Measurements from ENCODE around the gene CHSY1.
"Not testable (repeated sequence)": the region's sequence is repeated elsewhere in the genome, so short reads cannot be mapped to it uniquely, and the experiment has no call there.

Gene CHSY1

DNA sequence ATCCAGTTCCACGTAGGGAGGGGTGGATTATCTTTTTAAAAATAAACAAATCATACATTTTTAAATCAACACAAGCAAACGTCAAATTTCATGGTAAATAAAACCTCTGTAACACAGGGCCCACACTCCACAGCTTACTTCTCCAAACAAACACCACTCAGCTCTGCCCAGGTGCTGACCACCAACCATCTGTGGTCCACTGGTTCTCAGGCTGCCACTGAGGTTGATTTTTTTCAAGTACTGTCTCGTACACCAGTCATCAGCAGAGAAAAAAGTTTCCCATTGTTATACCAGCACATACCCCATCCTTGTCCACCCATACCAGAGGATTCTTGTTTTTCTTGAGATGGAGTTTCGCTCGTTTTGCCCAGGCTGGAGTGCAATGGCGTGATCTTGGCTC is 32.4 kb downstream of the CHSY1 start:
- TF ChIP-seq ZNF274 (IDR thresholded peaks at IDR 0.05; ENCODE audit: low read depth, low read length) = no peak
- H3K4me3 ChIP-seq (ENCODE audit: low read length) = no peak overlapping the region

DNA sequence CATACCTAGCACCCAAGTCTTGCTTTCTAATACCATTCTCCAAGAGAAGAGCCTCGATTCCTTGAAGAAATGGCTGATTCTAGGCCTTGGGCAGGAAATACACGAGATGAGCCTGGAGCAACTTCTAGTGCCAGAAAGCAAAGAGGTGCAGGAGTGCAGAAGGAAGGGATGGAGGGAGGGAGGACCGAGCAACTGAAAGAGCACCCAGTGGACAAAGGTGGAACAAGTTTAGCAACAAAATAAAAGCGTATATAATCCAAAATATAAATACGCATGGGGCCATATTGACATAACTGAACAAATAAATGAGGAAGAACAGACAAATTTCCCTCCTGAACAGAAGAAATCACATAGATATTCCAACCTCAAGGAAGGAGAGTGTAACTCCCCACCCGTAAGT is 34.4 kb downstream of the CHSY1 start:
- TF ChIP-seq ZNF274 (IDR thresholded peaks at IDR 0.05; ENCODE audit: low read depth, low read length) = no peak

DNA sequence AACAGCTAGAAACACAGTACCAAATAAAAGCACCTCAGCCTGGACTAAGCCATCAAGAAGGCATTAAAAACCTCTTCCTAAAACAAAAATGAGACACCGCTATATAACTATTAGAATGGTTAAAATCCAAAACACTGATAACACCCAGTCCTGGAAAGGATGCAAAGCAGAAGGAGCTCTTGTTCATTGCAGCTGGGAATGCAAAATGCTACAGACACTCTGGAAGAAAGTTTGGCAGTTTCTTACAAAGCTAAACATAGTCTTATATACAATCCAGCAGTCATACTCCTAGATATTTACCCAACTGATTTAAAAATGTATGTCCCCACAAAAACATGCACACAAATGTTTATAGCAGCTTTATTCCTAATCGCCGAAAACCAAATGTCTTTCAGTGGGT is 35.7 kb downstream of the CHSY1 start:
- no peak overlapping the region for H3K4me3 ChIP-seq (ENCODE audit: low read length)
- no peak for TF ChIP-seq ZNF274 (IDR thresholded peaks at IDR 0.05; ENCODE audit: low read depth, low read length)

More for the DNA sequence above, 34.4 kb downstream of the CHSY1 start:
- no peak overlapping the region for H3K4me3 ChIP-seq (ENCODE audit: low read length)

DNA sequence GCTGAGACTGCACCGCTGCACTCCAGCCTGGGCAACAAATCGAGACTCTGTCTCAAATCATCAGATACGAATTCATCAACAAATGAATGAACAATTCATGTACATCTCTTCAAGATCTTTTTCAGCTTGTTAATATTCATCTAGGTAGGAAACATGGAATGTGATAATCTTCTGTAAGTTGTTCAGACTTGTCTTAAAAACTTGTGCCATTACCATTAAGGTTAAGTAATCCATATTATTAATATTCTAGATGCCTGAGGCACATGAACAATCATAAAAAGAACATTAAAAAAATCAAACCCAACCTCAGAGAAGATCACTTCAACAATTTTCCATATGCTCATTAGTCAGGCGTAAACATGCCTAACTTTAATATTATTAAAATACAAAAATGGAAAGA is 36.2 kb downstream of the CHSY1 start:
- H3K4me3 ChIP-seq (ENCODE audit: low read length) = no peak overlapping the region
- TF ChIP-seq ZNF274 (IDR thresholded peaks at IDR 0.05; ENCODE audit: low read depth, low read length) = no peak

DNA sequence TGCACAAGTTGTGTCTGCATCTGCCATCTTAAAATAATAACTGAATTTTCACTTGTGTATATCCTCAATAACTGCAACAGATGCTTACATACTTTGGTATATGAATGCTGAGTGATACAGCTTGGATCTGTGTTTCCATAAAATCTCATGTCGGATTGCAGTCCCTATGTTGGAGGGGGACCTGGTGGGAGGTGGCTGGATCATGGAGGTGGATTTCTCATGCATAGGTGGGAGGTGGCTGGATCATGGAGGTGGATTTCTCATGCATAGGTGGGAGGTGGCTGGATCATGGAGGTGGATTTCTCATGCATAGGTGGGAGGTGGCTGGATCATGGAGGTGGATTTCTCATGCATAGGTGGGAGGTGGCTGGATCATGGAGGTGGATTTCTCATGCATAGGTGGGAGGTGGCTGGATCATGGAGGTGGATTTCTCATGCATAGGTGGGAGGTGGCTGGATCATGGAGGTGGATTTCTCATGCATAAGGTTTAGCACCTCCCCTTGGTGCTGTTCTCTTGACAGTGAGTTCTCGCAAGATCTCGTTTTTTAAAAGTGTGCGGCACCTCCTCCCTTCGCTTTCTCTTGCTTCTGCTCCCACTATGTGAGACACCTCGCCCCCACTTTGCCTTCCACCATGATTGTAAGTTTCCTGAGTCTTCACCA is 37.3 kb downstream of the CHSY1 start:
- H3K4me3 ChIP-seq (ENCODE audit: low read length) = not testable (repeated sequence)

DNA sequence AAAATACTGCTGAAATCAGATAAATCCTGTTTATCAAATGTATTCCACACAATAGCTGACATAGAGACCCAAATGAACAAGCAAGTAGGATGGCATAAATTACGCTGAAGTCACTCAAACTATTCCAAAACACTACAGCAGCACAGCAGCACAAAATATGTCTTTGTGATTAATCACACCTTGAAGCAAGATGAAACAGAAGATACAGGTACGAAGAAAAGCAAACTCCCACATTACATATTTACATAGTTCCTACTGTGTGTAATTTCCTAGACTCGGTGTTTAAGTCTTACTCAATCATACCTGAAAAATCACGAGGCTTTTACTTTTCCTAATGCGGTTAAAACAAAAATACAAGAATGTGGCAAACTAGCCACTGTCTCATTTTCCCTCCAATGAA is 38.3 kb downstream of the CHSY1 start:
- H3K4me3 ChIP-seq (ENCODE audit: low read length) = no peak overlapping the region
- no peak for TF ChIP-seq ZNF274 (IDR thresholded peaks at IDR 0.05; ENCODE audit: low read depth, low read length)

DNA sequence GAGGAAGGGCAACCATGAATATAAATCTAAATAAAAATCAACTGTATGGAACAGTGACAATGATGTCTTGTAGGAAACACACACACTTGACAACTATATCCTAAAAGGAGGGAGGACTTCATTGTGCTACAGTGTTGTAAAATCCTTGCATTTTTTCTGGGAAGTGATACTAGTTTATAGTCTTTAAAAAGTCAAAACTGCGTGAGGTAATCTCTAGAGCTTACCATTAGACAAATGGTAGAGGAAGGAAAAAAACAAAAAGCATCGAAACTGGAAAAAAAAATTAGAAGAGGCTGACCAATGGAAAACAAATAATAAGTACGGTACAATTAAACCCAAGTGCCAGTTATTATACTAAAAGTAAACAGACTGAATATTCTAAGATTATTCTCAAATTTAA is 38.7 kb downstream of the CHSY1 start:
- no peak overlapping the region for H3K4me3 ChIP-seq (ENCODE audit: low read length)
- TF ChIP-seq ZNF274 (IDR thresholded peaks at IDR 0.05; ENCODE audit: low read depth, low read length) = no peak

DNA sequence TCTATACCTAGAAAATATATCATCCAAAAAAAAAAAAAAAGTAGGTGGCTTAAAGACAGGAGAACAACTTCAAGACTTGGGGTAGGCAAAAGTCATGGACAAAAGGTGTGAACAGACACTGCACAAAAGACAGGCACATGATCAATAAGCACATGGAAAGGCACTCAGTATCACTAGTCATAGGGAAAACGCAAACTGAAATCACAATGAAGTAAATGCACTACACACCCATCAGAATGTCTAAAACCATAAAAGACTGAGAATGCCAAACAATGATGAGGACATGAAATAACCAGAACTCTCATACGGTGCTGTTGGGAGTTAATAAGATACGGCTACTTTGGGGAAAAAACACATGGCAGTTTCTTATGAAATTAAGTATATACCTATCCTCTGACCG is 40.0 kb downstream of the CHSY1 start:
- no peak overlapping the region for H3K4me3 ChIP-seq (ENCODE audit: low read length)
- no peak for TF ChIP-seq ZNF274 (IDR thresholded peaks at IDR 0.05; ENCODE audit: low read depth, low read length)

DNA sequence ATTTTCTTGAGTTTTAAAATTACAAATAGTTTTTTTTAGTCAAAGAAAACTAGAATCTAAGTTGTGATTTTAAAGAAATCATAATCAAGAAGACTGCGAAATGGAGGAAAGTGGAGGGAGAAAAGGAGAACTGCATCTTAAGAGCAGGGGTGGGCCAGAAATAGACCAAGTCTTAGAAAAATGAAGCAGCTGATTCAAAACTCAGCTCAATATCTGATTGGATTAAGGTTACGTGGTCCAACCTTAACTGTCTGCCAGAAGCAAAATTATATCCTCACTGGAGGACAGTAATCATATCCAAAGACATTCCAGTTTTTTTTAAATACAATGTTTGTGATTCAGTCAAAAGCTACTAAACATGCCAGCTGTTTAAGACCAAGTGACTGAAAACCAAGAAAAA is 41.4 kb downstream of the CHSY1 start:
- no peak for TF ChIP-seq ZNF274 (IDR thresholded peaks at IDR 0.05; ENCODE audit: low read depth, low read length)
- H3K4me3 ChIP-seq (ENCODE audit: low read length) = no peak overlapping the region

DNA sequence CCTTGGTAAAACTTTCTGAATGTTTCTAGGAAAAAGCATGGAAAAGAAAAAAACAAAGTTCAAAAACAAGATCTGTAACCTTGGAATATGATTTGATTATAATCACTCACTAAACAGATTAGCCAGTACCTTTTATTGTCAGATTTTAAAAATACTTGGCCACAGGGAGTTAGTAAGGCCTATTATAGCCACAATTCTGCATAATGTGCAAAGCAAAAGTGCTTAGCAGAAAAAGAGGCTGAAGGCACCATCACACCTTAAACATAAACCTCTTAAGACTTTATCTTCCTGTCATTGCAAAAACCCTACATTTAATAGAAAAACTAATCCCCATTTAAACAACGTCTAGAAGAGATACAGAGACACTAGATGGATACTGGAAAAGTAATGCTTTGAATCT is 41.8 kb downstream of the CHSY1 start:
- TF ChIP-seq ZNF274 (IDR thresholded peaks at IDR 0.05; ENCODE audit: low read depth, low read length) = no peak
- no peak overlapping the region for H3K4me3 ChIP-seq (ENCODE audit: low read length)

DNA sequence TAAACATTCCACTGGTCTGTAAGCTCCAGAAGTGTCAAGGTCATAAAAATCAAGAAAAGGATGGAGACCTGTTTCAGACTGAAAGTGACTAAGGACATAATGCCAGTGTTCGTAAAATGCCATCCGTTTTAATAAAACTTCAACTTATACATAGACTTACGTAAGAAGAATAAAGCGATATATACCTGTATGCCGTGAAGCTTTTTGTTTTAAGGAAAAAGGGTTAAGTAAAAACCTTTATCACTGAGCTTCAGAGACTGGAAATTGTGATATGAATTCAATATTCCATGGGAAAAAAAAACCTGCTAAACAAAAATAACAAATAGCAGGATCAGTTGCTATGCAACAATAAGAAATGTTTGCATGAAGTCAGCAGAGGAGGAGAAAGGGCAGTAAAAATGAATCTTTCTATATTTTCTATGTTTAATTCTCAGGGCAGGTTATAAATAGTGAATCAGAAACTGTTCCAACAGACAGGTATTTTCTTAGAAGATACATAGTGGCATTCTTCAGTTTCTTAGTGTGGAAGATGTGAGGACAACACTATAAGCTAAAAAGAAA is 42.5 kb downstream of the CHSY1 start:
- no peak overlapping the region for H3K4me3 ChIP-seq (ENCODE audit: low read length)
- TF ChIP-seq ZNF274 (IDR thresholded peaks at IDR 0.05; ENCODE audit: low read depth, low read length) = no peak

DNA sequence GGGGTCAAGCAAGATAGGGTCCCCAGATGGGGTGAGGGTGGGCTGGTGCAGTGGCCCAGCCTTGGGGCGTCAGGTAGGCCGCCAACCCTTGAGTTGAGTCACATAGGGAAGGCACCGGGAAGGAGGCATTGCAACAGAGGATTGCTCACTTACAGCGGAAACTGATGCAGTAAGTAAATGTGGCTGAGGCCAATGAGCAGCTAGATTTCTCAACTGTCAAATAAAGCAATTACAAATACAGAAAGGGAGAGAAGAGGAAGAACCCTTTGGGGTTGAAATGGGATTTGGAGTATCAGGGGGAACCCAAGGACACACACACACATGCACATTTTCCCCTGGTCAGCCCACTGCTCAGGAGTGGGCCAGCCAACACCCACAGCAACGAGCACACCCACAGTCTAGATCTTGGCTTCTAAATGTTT is 44.0 kb downstream of the CHSY1 start:
- no peak overlapping the region for H3K4me3 ChIP-seq (ENCODE audit: low read length)
- TF ChIP-seq ZNF274 (IDR thresholded peaks at IDR 0.05; ENCODE audit: low read depth, low read length) = no peak

DNA sequence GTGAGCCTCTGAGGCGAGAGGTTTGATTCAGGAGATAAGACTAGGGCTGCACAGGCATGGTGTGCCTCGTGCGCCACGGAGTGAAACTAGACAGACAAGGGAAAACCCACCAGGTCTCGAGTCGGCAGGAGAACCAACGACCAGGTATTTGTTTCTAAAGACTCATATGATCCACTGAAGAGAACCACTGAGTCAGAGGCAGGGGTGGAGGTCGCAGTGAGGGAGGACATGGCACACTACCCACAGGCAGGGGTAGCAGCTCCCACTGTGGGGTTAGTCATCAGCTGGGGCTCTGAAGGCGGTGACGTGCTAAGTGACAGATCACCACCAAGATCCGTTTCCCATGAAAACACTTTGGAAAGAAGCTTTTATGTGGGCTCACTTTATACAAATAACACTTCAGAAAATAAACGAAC is 45.7 kb downstream of the CHSY1 start:
- no peak for TF ChIP-seq ZNF274 (IDR thresholded peaks at IDR 0.05; ENCODE audit: low read depth, low read length)
- H3K4me3 ChIP-seq (ENCODE audit: low read length) = no peak overlapping the region

DNA sequence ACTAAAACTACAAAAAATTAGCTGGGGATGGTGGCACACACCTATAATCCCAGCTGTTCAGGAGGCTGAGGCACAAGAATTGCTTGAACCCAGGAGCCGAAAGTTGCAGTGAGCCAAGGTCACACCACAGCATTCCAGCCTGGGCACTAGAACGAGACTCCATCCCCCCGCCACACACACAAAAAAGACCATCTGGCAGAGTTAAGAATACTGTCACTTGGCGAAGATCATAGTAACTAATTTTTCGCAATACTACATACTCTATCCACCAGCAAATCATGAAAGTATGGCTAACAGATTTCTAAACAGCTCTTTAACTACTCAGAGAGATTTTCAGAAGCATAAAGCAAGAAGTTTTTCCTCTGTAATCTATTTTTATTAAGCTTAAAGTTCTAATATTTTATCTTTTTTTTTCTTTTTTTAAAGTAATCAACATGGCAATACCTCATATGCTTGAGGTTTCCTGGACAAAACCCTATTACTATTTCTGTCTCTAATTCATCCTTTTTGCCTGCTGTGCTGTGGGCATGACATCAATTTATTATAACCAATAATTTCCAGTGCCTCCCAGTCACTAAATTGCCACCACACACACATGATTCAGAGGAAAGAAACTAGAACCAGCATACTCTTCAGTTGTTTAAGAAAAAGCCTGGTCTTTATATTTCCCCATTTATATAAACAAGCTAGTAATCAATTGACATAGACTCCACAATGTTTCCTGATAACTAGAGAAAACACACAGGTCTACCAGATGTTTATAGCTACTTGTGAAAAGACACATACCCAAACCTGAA is 46.9 kb downstream of the CHSY1 start:
- TF ChIP-seq ZNF274 (IDR thresholded peaks at IDR 0.05; ENCODE audit: low read depth, low read length) = no peak

DNA sequence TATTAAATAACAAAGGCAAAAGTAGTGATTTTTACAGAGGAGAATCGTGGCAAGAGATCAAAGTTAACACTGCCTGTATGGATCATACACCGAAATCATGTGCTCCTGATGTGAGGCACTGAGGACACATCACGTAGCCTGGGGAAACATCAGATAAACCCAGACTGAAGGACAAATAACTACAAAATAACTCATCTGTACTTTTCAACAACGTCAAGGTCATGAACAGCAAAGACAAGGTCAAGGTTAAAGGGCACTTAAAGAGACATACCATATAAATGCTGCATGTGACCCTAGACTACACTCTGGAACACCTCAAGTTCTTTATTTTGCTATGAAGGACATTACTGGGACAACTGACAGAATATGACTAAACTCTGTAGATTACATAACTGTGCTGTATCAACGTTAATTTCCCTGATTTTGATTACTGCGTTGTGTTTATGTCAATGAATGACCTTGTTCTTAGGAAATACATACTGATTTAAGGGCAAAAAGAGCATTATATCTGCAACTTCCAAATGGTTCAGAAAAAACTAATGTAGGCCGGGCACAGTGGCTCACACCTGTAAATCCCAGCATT is 48.1 kb downstream of the CHSY1 start:
- H3K4me3 ChIP-seq (ENCODE audit: low read length) = no peak overlapping the region
- TF ChIP-seq ZNF274 (IDR thresholded peaks at IDR 0.05; ENCODE audit: low read depth, low read length) = no peak

More for the DNA sequence above, 46.9 kb downstream of the CHSY1 start:
- no peak overlapping the region for H3K4me3 ChIP-seq (ENCODE audit: low read length)
